Epithelial cell of prostate (primary cell): ENCODE measurements around the gene TSHZ1.

ENCODE experiments used
- DNase-seq: peaks from one replicate; pipeline ENCODE4 v3.0.0-alpha.2; 2011; ENCODE audit warnings: low read depth, low spot score
- H3K27ac ChIP-seq: fragments of 450-650 bp; 2 replicates; pipeline ENCODE4 v1.5.1; 2017; ENCODE audit warnings: mild to moderate bottlenecking

Gene TSHZ1

DNA sequence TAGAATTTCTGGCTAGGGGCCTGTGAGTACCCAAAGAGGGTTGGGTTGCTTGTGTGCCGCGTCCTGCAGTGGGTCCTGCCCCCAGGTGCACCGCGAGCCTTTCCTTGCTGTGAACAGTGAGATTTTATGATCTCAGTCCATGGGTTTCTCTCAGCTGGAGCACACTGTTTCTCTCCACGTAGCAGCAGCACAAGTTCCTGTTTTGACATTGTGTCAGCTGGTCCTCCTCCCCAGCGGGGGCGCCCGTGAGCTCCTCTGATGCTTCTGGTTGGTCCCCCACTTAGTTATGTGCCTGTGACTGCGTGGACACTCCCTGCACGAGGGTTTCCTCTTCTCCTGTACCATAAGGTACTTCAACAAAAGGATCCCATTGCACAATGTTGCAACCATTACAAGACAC, 29.8 kb downstream of the TSHZ1 start:
- DNase-seq = no peak
- H3K27ac ChIP-seq = no peak overlapping the region

GRCh38 chr18:75241705-75242104, 31.1 kb downstream of the TSHZ1 start:
- no peak overlapping the region for H3K27ac ChIP-seq
- no peak for DNase-seq

GRCh38 chr18:75244351-75245313, 34.0 kb downstream of the TSHZ1 start:
- no peak overlapping the region for H3K27ac ChIP-seq
- DNase-seq = no peak

GRCh38 chr18:75246721-75247610, 36.4 kb downstream of the TSHZ1 start:
- no peak for DNase-seq
- peak overlapping the region; percentile 35 for H3K27ac ChIP-seq

- DNase-seq = no peak
- H3K27ac ChIP-seq = peak overlapping the region; percentile 35
These were observed 37.2 kb downstream of the TSHZ1 start for GRCh38 chr18:75247611-75248421.

DNA sequence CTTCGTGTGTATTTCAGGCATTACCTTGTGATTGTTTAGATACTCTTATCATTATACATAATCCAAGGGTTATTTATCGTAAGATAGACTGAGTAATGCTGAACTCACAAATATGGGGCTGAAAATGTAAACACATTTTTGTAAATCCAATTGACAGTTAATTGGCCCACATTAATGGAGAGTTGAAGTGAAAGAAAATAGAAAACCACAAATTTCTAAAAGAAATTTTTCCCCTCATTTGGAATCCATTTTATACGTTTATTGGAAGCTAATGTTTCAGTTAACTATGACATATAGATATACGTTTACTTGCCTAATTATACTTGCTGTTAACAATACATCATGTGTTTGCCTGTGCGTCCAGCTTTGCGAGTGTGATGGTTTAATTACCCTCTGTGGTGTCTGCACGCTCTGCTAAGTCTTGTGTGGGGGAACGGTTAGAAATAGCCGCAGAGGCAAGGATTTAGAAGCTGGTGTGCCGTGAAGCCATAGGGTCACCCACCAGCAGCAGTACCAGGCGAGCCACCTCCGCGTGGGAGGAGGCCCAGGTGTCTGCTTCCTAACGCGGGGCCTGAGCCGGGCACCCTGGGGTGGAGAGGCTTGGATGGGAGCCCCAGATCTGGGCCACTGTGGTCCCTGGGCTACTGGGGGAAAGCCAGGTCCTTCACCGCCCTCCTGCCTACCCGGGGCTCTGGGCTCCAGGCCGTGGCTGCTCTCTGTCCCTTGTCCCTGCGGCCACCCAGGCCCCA, 38.0 kb downstream of the TSHZ1 start:
- H3K27ac ChIP-seq = peak overlapping the region; percentile 35
- DNase-seq = no peak

GRCh38 chr18:75249175-75249518, 38.5 kb downstream of the TSHZ1 start:
- DNase-seq = no peak
- no peak overlapping the region for H3K27ac ChIP-seq

GRCh38 chr18:75249672-75250470, 39.3 kb downstream of the TSHZ1 start:
- H3K27ac ChIP-seq = no peak overlapping the region
- DNase-seq = no peak

GRCh38 chr18:75250471-75250821, 39.8 kb downstream of the TSHZ1 start:
- DNase-seq = no peak
- no peak overlapping the region for H3K27ac ChIP-seq

GRCh38 chr18:75251466-75251865, 40.9 kb downstream of the TSHZ1 start:
- H3K27ac ChIP-seq = no peak overlapping the region
- no peak for DNase-seq

GRCh38 chr18:75252136-75252535, 41.5 kb downstream of the TSHZ1 start:
- DNase-seq = no peak
- H3K27ac ChIP-seq = no peak overlapping the region

GRCh38 chr18:75253043-75253442, 42.4 kb downstream of the TSHZ1 start:
- no peak for DNase-seq
- no peak overlapping the region for H3K27ac ChIP-seq

DNA sequence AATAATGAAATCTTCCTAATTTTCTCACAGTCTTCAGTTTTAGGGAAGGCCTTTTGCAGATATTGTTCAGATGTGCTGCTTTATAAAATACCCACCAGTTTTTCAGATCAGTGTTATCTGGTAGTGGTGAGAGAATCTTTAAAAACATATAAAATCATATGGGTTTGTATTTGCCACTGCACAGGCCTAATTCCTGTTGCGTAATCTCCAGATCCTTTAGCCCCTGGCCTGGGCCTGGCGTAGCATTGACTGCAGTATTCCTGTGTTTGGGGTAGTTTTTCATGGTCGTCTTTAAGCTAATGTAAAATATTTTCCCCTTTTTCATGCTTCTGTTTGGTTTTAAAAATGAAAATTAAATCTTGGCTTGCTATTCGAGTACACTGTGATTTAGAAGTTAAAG, 43.2 kb downstream of the TSHZ1 start:
- H3K27ac ChIP-seq = no peak overlapping the region
- DNase-seq = no peak

GRCh38 chr18:75255094-75255493, 44.5 kb downstream of the TSHZ1 start:
- H3K27ac ChIP-seq = no peak overlapping the region
- no peak for DNase-seq

DNA sequence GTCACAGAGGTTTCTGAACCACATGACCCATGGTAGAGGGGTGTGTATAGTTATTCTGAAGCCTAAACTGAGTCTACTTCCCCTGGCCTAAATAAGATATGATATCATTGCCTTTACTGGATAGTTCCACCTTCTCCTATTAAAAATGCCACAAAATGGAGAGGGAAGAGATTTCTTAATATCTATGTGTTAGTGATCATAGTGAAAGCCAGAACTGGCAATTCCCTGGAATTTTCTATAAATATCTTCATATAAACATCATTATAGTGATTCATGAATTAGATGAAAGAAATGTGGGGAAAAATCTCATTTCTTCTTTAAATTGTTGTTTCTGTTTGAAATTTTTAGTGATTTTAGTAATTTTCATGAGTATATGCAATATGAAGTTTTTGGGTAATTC, 45.8 kb downstream of the TSHZ1 start:
- DNase-seq = no peak
- H3K27ac ChIP-seq = no peak overlapping the region

DNA sequence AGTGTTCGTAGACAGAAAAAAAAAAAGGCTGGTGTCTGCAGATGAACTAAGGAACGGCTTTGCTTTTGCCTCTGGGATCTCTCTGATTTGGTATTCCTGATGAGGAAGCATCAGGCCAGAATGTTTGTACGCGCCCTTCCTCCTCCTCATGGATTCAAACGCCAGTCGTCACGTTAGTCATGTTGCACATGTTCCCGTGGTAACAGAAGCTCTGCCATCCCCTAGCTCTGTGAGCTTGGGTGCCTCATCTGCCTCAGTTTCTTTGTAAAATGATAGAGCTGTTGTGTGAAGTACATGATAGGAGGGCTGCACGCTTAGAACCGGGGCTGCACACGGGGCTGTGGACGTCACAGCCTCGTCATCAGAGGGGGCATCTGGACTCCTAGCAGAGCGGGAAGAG, 47.0 kb downstream of the TSHZ1 start:
- no peak for DNase-seq
- no peak overlapping the region for H3K27ac ChIP-seq

DNA sequence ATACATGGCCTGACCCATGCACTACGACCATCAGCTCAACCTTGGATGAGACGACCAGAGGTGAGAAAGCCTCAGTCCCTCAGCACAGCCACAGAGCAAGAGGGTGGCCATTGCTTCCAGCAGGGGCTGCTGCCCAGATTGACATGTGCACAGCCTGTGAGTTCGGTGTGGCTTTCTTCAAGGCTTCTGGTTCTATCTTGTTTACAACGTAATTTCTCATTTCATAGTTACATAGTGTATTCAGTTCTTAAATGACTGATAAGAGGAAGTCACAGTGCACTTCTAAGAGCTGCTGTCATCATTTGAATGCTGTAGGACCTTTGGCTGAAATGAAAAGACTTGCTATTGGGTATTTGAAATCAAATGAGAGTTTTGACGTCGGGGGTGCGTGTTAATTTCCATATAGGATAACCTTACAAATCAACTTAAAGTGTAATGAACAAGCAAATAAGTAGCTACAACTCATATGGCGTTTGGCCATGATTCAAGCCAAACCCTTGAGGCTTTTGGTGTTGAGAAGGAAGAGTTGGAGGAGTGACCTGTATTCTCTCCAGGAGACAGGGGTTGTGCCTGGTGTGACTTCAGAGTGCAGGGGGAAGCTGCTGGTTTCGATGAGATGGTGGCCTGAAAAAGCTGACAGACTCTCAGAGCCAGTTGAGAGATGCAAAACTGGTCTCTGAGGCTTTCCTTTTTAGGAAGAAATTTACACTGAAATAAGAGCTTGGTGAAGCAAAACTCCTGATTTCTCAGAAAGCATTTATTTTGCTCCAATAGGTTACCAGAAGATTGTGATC, 51.0 kb downstream of the TSHZ1 start:
- no peak for DNase-seq
- no peak overlapping the region for H3K27ac ChIP-seq

- no peak for DNase-seq
- H3K27ac ChIP-seq = no peak overlapping the region
These were observed 51.9 kb downstream of the TSHZ1 start for GRCh38 chr18:75262511-75262910.
